IMR-90 (cell line): ENCODE data around the gene HPRT1. TPM values are rescaled to one million over a fixed set of nuclear protein-coding genes. Genes with fewer than 3 reads are reported as not detected.

ENCODE experiments used
- ATAC-seq: fragments of 200-7000 bp; cut with Tn5 transposase; 2 replicates; pipeline ENCODE4 v1.9.1; 2020; ENCODE audit warnings: low read depth, mild to moderate bottlenecking, moderate library complexity
- BruUV-seq: library from RNA; stranded (reverse); fragments of 400-500 nt; replicated peaks from 2 replicates; lab custom pipeline; 2021; lab: Mats Ljungman, UMichigan
- CTCF ChIA-PET: fragments of 300-600 bp; formaldehyde crosslinking; extraction: SDS; loops from one replicate; lab custom pipeline; 2021; ENCODE audit warnings: antibody characterized with exemption; lab: Yijun Ruan, JAX
- POLR2A ChIA-PET: fragments of 300-600 bp; sonication (Branson Sonifier 250); formaldehyde crosslinking; loops from one replicate; lab custom pipeline; 2022; ENCODE audit warnings: antibody characterized with exemption; ENCODE audit not compliant: unreplicated experiment; lab: Charles Lee
- DNase-seq: peaks from one replicate; pipeline ENCODE4 v3.0.0; 2013
- H2AFZ ChIP-seq: replicated peaks from 2 replicates; pipeline ENCODE3; 2013; ENCODE audit warnings: low read length, mild to moderate bottlenecking; ENCODE audit not compliant: poor library complexity
- H2AK5ac ChIP-seq: 2 replicates; pipeline ENCODE4 v1.6.1; 2013; ENCODE audit warnings: low read depth, low read length, inconsistent platforms
- H2AK9ac ChIP-seq: replicated peaks from 2 replicates; pipeline ENCODE3; 2013; ENCODE audit warnings: mild to moderate bottlenecking, low read depth, low read length, moderate library complexity; ENCODE audit not compliant: poor library complexity
- H2BK120ac ChIP-seq: 2 replicates; pipeline ENCODE4 v1.6.1; 2013; ENCODE audit warnings: low read depth, low read length, inconsistent platforms
- H2BK15ac ChIP-seq: 3 replicates; pipeline ENCODE4 v1.6.1; 2013; ENCODE audit warnings: low read depth, low read length, inconsistent platforms
- H2BK20ac ChIP-seq: 2 replicates; pipeline ENCODE4 v1.6.1; 2013; ENCODE audit warnings: low read depth, mild to moderate bottlenecking, inconsistent platforms, low read length, moderate library complexity
- H2BK5ac ChIP-seq: 2 replicates; pipeline ENCODE4 v1.6.1; 2013; ENCODE audit warnings: mild to moderate bottlenecking, low read depth, low read length, inconsistent platforms; ENCODE audit not compliant: poor library complexity, severe bottlenecking
- H3K14ac ChIP-seq: replicated peaks from 2 replicates; pipeline ENCODE4 v1.6.1; 2013; ENCODE audit warnings: low read depth, low read length, inconsistent platforms
- H3K18ac ChIP-seq: 2 replicates; pipeline ENCODE4 v1.6.1; 2013; ENCODE audit warnings: low read depth, low read length, control low read depth
- H3K23ac ChIP-seq: 2 replicates; pipeline ENCODE4 v1.6.1; 2013; ENCODE audit warnings: low read depth, low read length, inconsistent platforms
- H3K27ac ChIP-seq: 2 replicates; pipeline ENCODE4 v1.5.1; 2013; ENCODE audit warnings: mild to moderate bottlenecking, control low read depth, low read length; ENCODE audit not compliant: insufficient read depth
- H3K27me3 ChIP-seq: 2 replicates; pipeline ENCODE4 v1.6.1; 2013; ENCODE audit warnings: low read length; ENCODE audit not compliant: control insufficient read depth, insufficient read depth
- H3K36me3 ChIP-seq: 2 replicates; pipeline ENCODE4 v1.6.1; 2013; ENCODE audit warnings: low read length, mixed read lengths; ENCODE audit not compliant: control insufficient read depth, insufficient read depth
- H3K4ac ChIP-seq: 2 replicates; pipeline ENCODE4 v1.6.1; 2013; ENCODE audit warnings: low read depth, low read length, inconsistent platforms
- H3K4me1 ChIP-seq: 2 replicates; pipeline ENCODE4 v1.6.1; 2013; ENCODE audit warnings: low read length, mixed read lengths; ENCODE audit not compliant: control insufficient read depth, insufficient read depth
- H3K4me2 ChIP-seq: 2 replicates; pipeline ENCODE4 v1.6.1; 2013; ENCODE audit warnings: low read depth, mild to moderate bottlenecking, control low read depth, low read length, moderate library complexity
- H3K4me3 ChIP-seq: 2 replicates; pipeline ENCODE4 v1.5.1; 2013; ENCODE audit warnings: low read depth, mild to moderate bottlenecking, control low read depth, low read length, moderate library complexity; ENCODE audit not compliant: insufficient read depth
- H3K56ac ChIP-seq: 2 replicates; pipeline ENCODE4 v1.6.1; 2013; ENCODE audit warnings: low read length, inconsistent platforms; ENCODE audit not compliant: insufficient read depth; ENCODE audit errors: extremely low read depth
- H3K79me1 ChIP-seq, 2 experiments: 2 replicates each; pipeline ENCODE4 v1.6.1; 2013; ENCODE audit warnings: low read length in 2 of 2, inconsistent platforms in 1 of 2, low read depth in 1 of 2
- H3K9ac ChIP-seq: 2 replicates; pipeline ENCODE4 v1.6.1; 2013; ENCODE audit warnings: low read depth, low read length, control low read depth
- H3K9me1 ChIP-seq: 2 replicates; pipeline ENCODE4 v1.6.1; 2013; ENCODE audit warnings: low read length, inconsistent platforms; ENCODE audit not compliant: insufficient read depth
- H3K9me3 ChIP-seq: 2 replicates; pipeline ENCODE4 v1.6.1; 2013; ENCODE audit warnings: low read length; ENCODE audit not compliant: control insufficient read depth, insufficient read depth
- H4K20me1 ChIP-seq: 2 replicates; pipeline ENCODE4 v1.6.1; 2013; ENCODE audit warnings: low read length, inconsistent platforms; ENCODE audit not compliant: insufficient read depth
- H4K5ac ChIP-seq: 2 replicates; pipeline ENCODE4 v1.6.1; 2013; ENCODE audit warnings: mild to moderate bottlenecking, low read depth, low read length, control low read depth
- H4K8ac ChIP-seq, 2 experiments: 2 replicates each; pipeline ENCODE4 v1.6.1; 2013; ENCODE audit warnings: low read depth in 2 of 2, low read length in 2 of 2, control low read depth in 1 of 2, inconsistent platforms in 1 of 2
- H4K91ac ChIP-seq: 2 replicates; pipeline ENCODE4 v1.6.1; 2013; ENCODE audit warnings: low read depth, low read length, inconsistent platforms; ENCODE audit not compliant: insufficient read depth
- BHLHE40 ChIP-seq: fragments of 150-350 bp; IDR thresholded peaks from 2 replicates; pipeline ENCODE4 v1.6.1; 2016; ENCODE audit warnings: mild to moderate bottlenecking, low read depth, low read length
- CEBPB ChIP-seq: IDR thresholded peaks from 2 replicates; pipeline ENCODE4 v1.6.1; 2012; ENCODE audit warnings: low read depth, low read length, improper control_type of control experiment
- CHD1 ChIP-seq: IDR thresholded peaks from 2 replicates; pipeline ENCODE4 v1.6.1; 2012; ENCODE audit warnings: low read depth, low read length, improper control_type of control experiment
- FOS ChIP-seq: fragments of 150-350 bp; IDR thresholded peaks from 2 replicates; pipeline ENCODE4 v1.6.1; 2016; ENCODE audit warnings: low read depth, low read length
- MXI1 ChIP-seq: IDR thresholded peaks from 2 replicates; pipeline ENCODE4 v1.6.1; 2012; ENCODE audit warnings: low read depth, mild to moderate bottlenecking, low read length, moderate library complexity, borderline replicate concordance
- POLR2A ChIP-seq: IDR thresholded peaks from 2 replicates; pipeline ENCODE4 v1.6.1; 2012; ENCODE audit warnings: mild to moderate bottlenecking, low read depth, low read length
- RAD21 ChIP-seq: IDR thresholded peaks from 2 replicates; pipeline ENCODE4 v1.6.1; 2012; ENCODE audit warnings: low read length, improper control_type of control experiment
- RCOR1 ChIP-seq: IDR thresholded peaks from 2 replicates; pipeline ENCODE4 v1.6.1; 2012; ENCODE audit warnings: mild to moderate bottlenecking, low read length, improper control_type of control experiment; ENCODE audit not compliant: insufficient replicate concordance
- WGBS, 2 experiments: methylation state at CpG; one replicate each; pipeline versions ENCODE4 v1.1.5 to v1.1.7; 2013; ENCODE audit warnings: missing lambda C conversion rate in 2 of 2; ENCODE audit not compliant: insufficient read length in 1 of 2; ENCODE audit errors: extremely low coverage in 2 of 2; 5-methylcytosine and 5-hydroxymethylcytosine counted together
- dilution Hi-C: fragments of 300-500 bp; cut with HindIII; formaldehyde crosslinking; loops from one replicate; pipeline ENCODE4 v1.14.3; 2018; ENCODE audit warnings: low sequenced_read_pairs; ENCODE audit not compliant: unreplicated experiment
- in situ Hi-C: fragments of 300-500 bp; cut with MboI; formaldehyde crosslinking; loops from 3 replicates; pipeline ENCODE4 v1.14.3; 2019; ENCODE audit warnings: low sequenced_read_pairs, inconsistent platforms, mixed read lengths
- intact Hi-C: fragments of 100-400 bp; cut with micrococcal nuclease; formaldehyde crosslinking; loops from 2 replicates; pipeline ENCODE4 v1.10.0; 2022
- polyA plus RNA-seq, 3 experiments: library from polyadenylated mRNA; depleted of rRNA; stranded (reverse); fragments of >200 nt; gene quantifications; 2 replicates each; pipeline ENCODE4 v1.2.3, GENCODE V29; 2012; ENCODE audit warnings: low replicate concordance in 1 of 3
- total RNA-seq: library from RNA; depleted of rRNA; stranded (reverse); fragments of >200 nt; gene quantifications from 2 replicates; pipeline ENCODE4 v1.2.3, GENCODE V29; 2012
- TF ChIP-seq, protein P1 (sequence below): conservative IDR thresholded peaks from 2 replicates; pipeline ENCODE4 v1.5.1; 2012; ENCODE audit warnings: mild to moderate bottlenecking, low read depth, low read length, improper control_type of control experiment

The HPRT1 gene
- total and polyA plus RNA-seq, 2 of the 4 experiments (the other 2 are of a cell fraction) = 7.0 to 30.3 TPM

DNA sequence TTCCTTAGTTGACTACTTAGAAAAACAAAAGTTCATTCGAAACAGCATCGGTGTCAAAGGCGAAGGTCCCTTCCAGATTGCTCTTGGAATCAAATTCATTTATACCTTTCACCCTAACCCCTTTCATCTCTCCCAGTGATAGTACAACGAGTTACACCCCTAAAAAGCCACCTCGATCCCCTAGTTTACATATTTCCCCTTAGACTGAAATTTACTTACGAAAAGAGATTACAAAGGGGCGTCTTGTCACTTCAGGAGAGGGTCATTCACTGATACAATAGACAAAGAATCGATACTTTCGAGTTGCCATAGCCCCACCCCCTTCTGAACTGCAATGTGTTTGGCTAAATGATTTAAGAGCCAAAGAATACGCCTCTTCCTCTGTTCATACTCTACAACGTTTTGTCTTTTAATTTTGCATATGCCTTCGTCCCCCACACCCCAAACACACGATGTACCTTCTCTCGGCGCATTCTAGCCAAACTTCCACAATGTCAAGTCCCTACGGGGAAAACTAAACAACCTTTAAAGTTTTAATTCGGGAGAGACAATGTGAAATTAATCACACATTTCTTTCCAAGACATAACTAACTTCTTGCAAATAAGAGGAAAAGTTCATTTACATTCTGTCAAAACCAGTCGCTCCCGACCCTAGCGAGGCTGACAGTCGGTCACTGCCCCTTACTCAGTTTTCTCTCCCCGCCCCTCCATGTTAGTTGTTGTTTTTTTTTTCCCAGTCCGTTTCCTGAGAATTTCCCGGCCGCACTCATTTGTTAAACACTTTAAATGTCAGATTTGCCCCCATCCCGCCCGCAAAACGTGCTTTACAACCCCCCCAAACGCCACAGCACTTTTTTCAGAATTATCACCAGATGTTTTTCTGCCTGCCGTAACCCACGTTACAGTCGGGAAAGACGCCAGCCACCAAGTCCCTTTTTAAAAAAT lies 88.6 kb downstream of the HPRT1 start:
- Histone ChIP-seq H3K14ac (peak overlapping the region; percentile 86), H3K27me3 (no peaks in the 10 kb centered on the region), H4K5ac (peak overlapping the region; percentile 51), H3K23ac (peak overlapping the region; percentile 33), H4K8ac (peak overlapping the region in 1 of 2 experiments; percentile 91; a peak in 2 of 4 replicates), H2AFZ (peak overlapping the region; percentile 86), H3K4me1 (peaks cover 7% of the 10 kb centered on the region), H3K4ac (peak overlapping the region; percentile 76), H3K4me3 (peak overlapping the region; percentile 94), H2AK5ac (0 out of 2 replicates have a peak overlapping the region, but pooled peaks have one; percentile 56), H2BK5ac (peak overlapping the region; percentile 47), H3K9ac (peak overlapping the region; percentile 99), H3K27ac (peak overlapping the region; percentile 92), H3K9me3 (no peaks in the 10 kb centered on the region), H3K9me1 (no peaks in the 10 kb centered on the region), H2AK9ac (peak overlapping the region; percentile 89), H4K91ac (peak overlapping the region; percentile 63), H2BK120ac (peak overlapping the region; percentile 35; the same call in 1 of the 2 replicates), H3K18ac (peak overlapping the region; percentile 98), H2BK15ac (0 out of 3 replicates have a peak overlapping the region, but pooled peaks have one; percentile 47), H3K56ac (peak overlapping the region; percentile 90), H2BK20ac (no peak overlapping the region), H3K36me3 (peaks cover 22% of the 10 kb centered on the region), H4K20me1 (peaks cover 12% of the 10 kb centered on the region; the same call in 1 of the 2 replicates), H3K79me1 (peaks cover 0 to 15% of the 10 kb centered on the region in 2 experiments; a peak in 2 of 4 replicates), H3K4me2 (peak overlapping the region; percentile 73; the same call in 1 of the 2 replicates)
- intact Hi-C loops = no loop called here
- in situ Hi-C loops = no loop called here
- dilution Hi-C loops = no loop called here
- TF ChIP-seq, protein P1, sequence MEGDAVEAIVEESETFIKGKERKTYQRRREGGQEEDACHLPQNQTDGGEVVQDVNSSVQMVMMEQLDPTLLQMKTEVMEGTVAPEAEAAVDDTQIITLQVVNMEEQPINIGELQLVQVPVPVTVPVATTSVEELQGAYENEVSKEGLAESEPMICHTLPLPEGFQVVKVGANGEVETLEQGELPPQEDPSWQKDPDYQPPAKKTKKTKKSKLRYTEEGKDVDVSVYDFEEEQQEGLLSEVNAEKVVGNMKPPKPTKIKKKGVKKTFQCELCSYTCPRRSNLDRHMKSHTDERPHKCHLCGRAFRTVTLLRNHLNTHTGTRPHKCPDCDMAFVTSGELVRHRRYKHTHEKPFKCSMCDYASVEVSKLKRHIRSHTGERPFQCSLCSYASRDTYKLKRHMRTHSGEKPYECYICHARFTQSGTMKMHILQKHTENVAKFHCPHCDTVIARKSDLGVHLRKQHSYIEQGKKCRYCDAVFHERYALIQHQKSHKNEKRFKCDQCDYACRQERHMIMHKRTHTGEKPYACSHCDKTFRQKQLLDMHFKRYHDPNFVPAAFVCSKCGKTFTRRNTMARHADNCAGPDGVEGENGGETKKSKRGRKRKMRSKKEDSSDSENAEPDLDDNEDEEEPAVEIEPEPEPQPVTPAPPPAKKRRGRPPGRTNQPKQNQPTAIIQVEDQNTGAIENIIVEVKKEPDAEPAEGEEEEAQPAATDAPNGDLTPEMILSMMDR = no peak
- TF ChIP-seq RAD21 (no peak), BHLHE40 (no peak), POLR2A (no peak), CEBPB (no peak), MXI1 (no peak; the same call in 1 of the 2 replicates), FOS (no peak), RCOR1 (no peak), CHD1 (no peak)
- no TSS peak for BruUV-seq
- ChIA-PET POLR2A (no interaction called here), CTCF (no interaction called here)
- no peak for ATAC-seq
- DNase-seq = no peak
- WGBS, 2 experiments = 15% methylated on average over 13 of the region's 33 CpGs; no CpG with 5 or more reads in 1 of the 2 experiments
